Measurements from ENCODE around the gene SCFD1. TPM values are rescaled to one million over a fixed set of nuclear protein-coding genes. Genes with fewer than 3 reads are reported as not detected.

The SCFD1 gene
- total and polyA plus RNA-seq, 8 donors, result 28.1 to 247 (median 71.0) TPM

GRCh38 chr14:30754778-30755177 lies 132.7 kb downstream of the SCFD1 start:
- Histone ChIP-seq H3K4me1 (no peaks in the 10 kb centered on the region), H3K36me3 (no peaks in the 10 kb centered on the region), H3K9me3 (no peaks in the 10 kb centered on the region), H3K27ac (no peak overlapping the region), H3K27me3 (peaks cover 0 to 4% (median 0%) of the 10 kb centered on the region in 3 donors), H3K4me3 (no peak overlapping the region)
- no peak for DNase-seq
- TF ChIP-seq POLR2A (IDR thresholded peaks at IDR 0.05), result no peak
- TF ChIP-seq, protein P1, sequence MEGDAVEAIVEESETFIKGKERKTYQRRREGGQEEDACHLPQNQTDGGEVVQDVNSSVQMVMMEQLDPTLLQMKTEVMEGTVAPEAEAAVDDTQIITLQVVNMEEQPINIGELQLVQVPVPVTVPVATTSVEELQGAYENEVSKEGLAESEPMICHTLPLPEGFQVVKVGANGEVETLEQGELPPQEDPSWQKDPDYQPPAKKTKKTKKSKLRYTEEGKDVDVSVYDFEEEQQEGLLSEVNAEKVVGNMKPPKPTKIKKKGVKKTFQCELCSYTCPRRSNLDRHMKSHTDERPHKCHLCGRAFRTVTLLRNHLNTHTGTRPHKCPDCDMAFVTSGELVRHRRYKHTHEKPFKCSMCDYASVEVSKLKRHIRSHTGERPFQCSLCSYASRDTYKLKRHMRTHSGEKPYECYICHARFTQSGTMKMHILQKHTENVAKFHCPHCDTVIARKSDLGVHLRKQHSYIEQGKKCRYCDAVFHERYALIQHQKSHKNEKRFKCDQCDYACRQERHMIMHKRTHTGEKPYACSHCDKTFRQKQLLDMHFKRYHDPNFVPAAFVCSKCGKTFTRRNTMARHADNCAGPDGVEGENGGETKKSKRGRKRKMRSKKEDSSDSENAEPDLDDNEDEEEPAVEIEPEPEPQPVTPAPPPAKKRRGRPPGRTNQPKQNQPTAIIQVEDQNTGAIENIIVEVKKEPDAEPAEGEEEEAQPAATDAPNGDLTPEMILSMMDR (IDR thresholded peaks at IDR 0.05), result no peak
- no peak for TF ChIP-seq EP300 (IDR thresholded peaks at IDR 0.05)
- TF ChIP-seq POLR2AphosphoS5 (IDR thresholded peaks at IDR 0.05), result no peak
- intact Hi-C loops (cut with DNase I; ENCODE audit: low total_unique reads), result no loop called here
- 75 to 92% (median 85%) methylated on average over 2 to 3 of the region's 3 CpGs for WGBS, 5 donors

DNA sequence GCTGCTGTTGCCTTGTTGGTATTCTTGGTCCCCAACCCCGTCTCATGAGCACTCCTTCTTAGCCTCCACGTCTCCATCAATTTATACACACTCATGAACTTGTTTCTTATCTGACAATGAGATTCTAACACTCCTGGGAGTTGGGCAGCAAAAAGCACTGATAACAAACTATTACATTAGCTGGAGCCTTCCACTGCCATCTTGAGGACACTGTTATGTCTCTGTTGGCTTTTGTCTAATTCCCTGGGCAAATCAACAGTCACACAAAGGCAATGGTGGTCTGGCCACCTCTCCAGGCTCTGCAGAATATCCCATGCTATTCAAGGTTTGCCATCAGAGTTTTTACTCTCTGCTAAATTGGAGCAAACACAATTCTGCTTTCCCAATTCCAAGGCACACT lies 134.5 kb downstream of the SCFD1 start:
- DNase-seq, result no peak
- intact Hi-C loops (cut with DNase I; ENCODE audit: low total_unique reads), result no loop called here
- no peaks in the 10 kb centered on the region for H3K4me1 ChIP-seq
- no peak overlapping the region for H3K27ac ChIP-seq
- peaks cover 0 to 4% (median 0%) of the 10 kb centered on the region in 3 donors for H3K27me3 ChIP-seq
- TF ChIP-seq, protein P1 (IDR thresholded peaks at IDR 0.05), result no peak
- TF ChIP-seq POLR2A (IDR thresholded peaks at IDR 0.05) (no peak), EP300 (IDR thresholded peaks at IDR 0.05) (no peak)
- no peaks in the 10 kb centered on the region for H3K36me3 ChIP-seq
- H3K9me3 ChIP-seq, result no peaks in the 10 kb centered on the region
- 57 to 77% (median 70%) methylated on average over 2 of the region's 2 CpGs for WGBS, 5 donors
- H3K4me3 ChIP-seq, result no peak overlapping the region

GRCh38 chr14:30757082-30757481 lies 135.0 kb downstream of the SCFD1 start:
- DNase-seq, result no peak
- WGBS, 5 donors, result 25 to 43% (median 35%) methylated on average over 3 of the region's 3 CpGs
- no peaks in the 10 kb centered on the region for H3K36me3 ChIP-seq
- H3K27ac ChIP-seq, result no peak overlapping the region
- no peak overlapping the region for H3K4me3 ChIP-seq
- TF ChIP-seq EP300 (IDR thresholded peaks at IDR 0.05), result no peak
- TF ChIP-seq POLR2A (IDR thresholded peaks at IDR 0.05), result no peak
- TF ChIP-seq, protein P1 (IDR thresholded peaks at IDR 0.05), result no peak
- TF ChIP-seq POLR2AphosphoS5 (IDR thresholded peaks at IDR 0.05), result no peak
- intact Hi-C loops (cut with DNase I; ENCODE audit: low total_unique reads), result no loop called here
- no peaks in the 10 kb centered on the region for H3K4me1 ChIP-seq
- peaks cover 0 to 4% (median 0%) of the 10 kb centered on the region in 3 donors for H3K27me3 ChIP-seq
- no peaks in the 10 kb centered on the region for H3K9me3 ChIP-seq

DNA sequence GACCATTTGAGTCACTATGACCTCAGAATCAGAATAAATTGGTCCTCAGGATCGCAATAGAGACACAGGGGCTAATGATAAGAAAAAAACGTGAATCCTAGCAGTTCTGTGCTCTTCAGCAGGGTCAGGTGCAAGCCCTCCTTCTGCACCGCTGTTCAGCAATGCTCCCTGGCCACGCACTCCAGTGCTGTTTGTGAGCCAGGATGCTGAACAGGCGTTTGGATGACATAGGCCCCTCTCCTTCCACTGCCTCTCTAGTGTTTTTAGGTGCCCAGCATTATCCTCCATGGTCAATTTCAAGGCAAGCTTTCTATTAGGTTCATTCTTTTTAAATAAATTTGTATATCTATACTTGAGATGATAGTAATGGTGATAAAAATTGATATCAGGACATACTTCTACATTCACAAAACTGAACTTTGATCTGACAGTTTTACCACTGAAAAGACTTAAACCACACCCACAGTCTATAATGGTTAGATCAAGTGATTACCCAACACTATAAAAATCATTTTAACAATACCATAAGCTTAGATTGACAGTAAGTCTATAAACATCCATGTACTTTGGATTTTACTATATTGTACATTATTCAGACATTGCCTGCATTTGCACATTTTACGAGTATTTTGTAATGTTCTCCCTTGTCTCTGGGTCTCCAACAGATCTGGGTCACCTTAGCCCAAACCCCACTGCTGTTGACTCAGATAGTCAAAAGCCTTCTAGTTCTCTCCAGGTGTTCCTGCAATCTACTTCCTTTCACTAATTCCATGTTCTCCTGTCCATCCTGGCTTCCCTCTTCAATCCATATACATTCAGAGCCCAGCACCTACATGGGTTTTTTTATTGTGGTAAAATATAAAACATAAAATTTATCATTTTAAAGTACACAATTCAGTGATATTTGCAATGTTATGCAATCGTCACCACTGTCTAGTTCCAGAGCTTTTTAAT lies 137.3 kb downstream of the SCFD1 start:
- H3K27me3 ChIP-seq, result peaks cover 0 to 4% (median 0%) of the 10 kb centered on the region in 3 donors
- H3K4me1 ChIP-seq, result no peaks in the 10 kb centered on the region
- H3K9me3 ChIP-seq, result peaks cover 0 to 22% (median 20%) of the 10 kb centered on the region in 4 donors
- TF ChIP-seq EP300 (IDR thresholded peaks at IDR 0.05) (no peak), POLR2A (IDR thresholded peaks at IDR 0.05) (no peak), POLR2AphosphoS5 (IDR thresholded peaks at IDR 0.05) (no peak)
- TF ChIP-seq, protein P1 (IDR thresholded peaks at IDR 0.05), result no peak
- DNase-seq, result no peak
- no peaks in the 10 kb centered on the region for H3K36me3 ChIP-seq
- H3K4me3 ChIP-seq, result no peak overlapping the region
- intact Hi-C loops (cut with DNase I; ENCODE audit: low total_unique reads), result no loop called here
- H3K27ac ChIP-seq, result no peak overlapping the region
- 80 to 86% (median 84%) methylated on average over 7 of the region's 7 CpGs for WGBS, 5 donors
